AML-193 (cell line): Measurements from ENCODE around the gene TCF3.
"Not testable (repeated sequence)": the region's sequence is repeated elsewhere in the genome, so short reads cannot be mapped to it uniquely, and the experiment has no call there.

Experiments used
- DNase-seq, 2 experiments: peaks; one replicate each; lab custom pipeline; 2025; lab: John Stamatoyannopoulos, UW

TCF3 gene

DNA sequence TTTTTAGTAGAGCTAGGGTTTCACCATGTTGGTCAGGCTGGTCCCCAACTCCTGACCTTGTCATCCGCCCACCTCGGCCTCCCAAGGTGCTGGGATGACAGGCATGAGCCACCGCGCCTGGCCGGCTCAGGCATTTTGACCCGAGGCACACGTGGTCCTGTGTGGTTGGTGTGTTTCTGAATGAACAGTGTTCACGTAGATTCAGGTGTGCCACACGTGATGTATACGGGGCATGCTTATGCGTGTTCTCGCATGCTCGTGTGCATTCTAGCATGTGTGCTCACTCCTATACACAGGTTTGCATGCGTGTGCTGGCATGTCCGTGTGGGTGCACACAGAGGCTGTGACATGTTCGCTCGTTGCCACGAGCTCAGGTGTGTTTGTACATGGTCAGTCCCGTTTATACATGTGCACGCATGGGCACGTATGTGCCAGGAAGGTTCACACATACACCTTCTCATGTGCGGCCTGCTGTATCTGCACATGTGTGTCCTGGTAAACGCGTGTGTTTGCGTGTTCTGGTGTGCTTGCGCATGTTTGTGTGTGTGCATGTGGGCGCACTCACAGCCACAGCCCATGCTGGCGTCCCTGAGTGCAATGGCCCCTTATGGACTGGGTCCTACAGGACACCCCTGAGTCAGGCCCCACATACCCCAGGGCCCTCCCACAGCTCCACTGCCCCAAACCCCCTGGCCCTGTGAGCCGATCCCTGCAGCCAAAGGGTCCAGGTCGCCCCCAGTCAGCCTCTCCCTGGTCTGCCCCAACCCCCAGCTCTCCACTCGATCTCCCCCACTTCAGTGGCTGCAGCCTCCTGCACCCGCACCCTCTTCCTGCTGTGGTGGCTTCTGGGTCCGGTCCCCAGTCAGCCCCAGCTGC, 20.6 kb upstream of the TCF3 start:
- no peak for DNase-seq

DNA sequence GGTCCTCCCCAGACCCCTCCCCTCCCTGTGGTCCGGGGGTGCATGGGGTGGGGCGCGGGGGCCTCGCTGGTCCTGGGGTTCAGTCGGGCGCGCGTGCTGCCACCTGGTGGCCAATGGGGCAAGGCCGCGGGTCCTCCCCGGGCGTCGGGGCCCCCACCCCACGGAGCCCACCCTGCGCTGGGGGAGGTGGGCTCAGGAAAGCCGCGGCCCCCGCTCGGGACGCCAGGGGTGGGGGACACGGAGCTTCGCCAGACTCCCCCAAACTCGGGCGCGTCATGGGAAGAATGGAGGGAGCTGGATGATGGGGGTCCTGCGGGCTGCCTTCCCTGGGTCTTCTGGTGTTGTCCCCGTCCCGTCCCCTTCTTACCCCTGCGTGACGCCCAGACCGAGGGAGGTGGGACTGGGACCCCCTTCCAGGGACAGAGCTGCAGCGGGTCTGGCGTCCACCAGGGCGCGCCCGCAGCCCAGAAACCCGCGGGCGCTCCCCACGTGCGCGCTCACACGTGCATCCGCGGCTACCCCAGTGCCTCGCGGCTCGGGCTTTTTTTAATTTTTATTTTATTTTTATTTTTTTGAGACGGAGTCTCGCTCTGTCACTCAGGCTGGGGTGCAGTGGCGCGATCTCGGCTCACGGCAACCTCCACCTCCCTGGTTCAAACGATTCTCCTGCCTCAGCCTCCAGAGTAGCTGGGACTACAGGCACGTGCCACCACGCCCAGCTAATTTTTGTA, 19.8 kb upstream of the TCF3 start:
- DNase-seq: peak; percentile 18 to 28

DNA sequence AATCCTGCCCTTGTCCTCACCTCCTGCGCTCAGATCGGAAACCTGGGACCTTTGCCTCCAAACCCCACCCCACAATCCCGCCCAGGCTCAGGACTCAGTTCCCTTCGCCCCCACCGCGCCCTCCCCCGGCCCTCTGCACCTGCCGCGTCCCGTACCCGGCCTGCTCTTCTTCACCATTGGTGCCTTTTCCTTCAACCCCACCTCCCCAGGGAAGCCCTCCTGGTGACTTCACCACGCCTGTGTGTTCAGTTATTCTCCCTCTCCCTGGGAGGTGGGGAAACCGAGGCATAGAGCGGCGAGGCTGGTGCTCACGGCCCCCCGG, 19.3 kb upstream of the TCF3 start:
- DNase-seq: no peak

DNA sequence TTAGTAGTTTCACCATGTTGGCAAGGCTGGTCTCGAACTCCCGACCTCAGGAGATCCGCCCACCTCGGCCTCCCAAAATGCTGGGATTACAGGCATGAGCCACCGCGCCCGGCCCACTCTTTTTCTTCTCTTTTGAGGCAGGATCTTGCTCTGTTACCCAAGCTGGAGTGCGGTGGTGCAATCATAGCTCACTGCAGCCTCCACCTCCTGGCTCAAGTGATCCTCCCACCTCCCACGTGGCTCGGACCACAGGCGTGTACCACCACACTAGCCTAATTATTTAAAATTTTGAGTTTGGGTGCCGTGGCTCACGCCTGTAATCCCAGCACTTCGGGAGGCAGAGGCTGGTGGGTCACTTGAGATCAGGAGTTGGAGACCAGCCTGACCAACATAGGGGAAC, 18.3 kb upstream of the TCF3 start:
- not testable (repeated sequence) for DNase-seq

DNA sequence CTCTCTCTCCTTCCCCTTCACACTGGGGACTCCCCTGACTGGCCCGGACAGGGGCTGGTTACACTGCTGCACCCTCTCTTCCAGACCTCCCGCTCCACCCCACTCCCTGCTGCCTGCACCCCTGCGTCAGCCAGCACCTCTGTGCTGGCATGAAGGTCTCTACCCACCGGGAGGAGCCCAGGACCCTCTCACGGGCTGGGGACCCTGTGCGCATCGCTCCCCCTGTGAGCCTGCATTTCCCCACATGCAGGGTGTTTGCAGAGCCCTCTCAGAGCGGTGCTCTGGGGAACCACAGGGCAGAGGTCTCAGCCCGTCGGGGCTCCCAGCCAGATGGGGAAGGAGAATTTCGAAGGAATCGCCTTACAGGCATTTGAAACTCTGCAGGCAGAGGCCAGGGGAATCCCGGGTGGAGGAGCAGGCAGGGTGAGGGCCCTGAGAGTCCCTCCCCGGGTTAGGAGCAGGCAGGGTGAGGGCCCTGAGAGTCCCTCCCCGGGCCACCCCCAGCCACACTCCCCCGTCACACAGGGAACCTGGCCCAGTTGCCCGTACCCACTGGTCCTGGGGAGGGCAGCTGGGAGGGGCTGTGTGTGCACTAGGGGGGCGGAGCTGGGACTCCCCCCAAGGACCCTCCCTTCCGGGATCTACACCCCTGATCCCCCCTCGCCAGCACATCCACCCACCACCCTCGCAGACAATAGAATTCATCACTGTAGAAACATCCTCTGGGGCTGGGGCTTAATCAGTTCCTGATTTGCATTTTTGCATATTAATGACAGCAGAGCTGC, 16.3 kb upstream of the TCF3 start:
- no peak for DNase-seq

DNA sequence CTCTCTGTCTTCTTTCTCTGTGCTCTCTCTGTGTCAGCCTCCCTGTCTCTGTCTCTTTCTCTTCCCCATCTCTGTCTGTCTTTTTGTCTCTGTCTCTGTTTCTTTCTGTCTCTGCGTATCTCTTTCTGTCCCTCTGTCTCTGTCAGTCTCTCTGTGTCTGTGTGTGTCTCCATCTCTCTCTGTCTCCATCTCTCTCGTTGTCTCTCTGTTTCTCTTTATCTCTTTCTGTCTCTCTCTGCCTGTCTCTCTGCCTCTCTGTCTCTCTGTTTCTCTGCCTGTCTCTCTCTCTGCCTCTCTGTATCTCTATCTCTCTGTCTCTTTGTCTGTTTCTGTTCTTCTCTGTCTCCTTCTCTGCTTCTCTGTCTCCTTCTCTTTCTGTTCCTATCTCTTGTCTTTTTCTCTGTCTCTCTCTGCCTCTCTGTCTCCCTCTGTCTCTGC, 15.7 kb upstream of the TCF3 start:
- DNase-seq: no peak

DNA sequence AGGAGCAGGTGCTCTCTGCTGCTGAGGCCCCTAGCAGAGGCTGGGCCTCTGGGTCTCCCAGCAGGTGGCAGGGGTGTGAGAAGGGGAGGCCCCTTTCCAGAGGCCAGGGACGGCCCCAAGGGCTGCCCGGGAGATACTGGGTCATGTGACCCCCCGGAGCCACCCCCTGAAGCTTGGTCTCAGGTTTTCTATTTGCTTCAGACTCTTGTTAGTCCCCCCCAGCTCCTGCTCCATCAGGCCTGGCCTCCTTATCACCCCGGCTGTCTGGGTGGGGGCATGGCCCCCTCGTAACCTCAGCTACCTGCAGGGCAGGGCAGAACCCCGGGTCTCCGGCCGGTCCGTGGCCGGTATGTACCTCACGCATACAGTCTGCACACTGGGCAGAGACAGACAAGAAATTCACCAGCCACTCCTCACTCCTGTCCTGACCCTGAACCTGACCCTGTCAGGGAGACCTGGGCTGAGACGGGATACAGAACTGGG, 13.2 kb upstream of the TCF3 start:
- DNase-seq: no peak

DNA sequence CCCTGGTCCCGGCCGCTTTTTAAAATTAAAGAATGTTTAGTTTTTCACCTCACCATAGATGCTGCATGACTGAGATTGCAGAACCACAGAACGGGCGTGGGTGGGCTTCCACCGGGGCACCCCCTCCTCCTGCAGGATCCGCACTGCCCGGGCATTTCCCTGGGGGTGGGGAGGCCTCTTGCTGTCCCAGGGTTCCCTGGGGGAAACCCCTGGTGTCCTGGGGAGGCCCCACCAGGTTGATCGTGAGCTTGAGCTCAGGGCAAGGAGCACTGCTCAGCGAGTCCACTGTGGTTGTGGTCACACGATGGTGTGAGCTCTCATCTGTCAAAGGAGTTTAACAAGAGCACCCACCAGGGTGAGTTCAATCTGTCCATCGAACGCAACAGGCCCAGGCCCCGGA, 11.4 kb upstream of the TCF3 start:
- DNase-seq: no peak

DNA sequence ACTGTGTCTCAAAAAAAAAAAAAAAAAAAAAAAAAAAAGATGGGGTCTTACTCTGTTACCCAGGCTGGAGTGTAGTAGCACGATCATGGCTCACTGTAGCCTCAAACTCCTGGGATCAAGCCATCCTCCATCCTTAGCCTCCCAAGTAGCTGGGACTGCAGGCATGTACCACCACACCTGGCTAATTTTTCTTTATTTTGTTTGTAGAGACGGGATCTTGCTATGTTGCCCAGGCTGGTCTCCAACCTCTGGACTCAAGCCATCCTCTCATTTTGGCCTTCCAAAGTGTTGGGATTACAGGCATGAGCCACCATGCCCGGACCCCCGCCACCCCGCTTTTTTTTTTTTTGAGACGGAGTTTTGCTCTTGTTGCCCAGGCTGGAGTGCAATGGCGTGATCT, 10.8 kb upstream of the TCF3 start:
- DNase-seq: not testable (repeated sequence)

DNA sequence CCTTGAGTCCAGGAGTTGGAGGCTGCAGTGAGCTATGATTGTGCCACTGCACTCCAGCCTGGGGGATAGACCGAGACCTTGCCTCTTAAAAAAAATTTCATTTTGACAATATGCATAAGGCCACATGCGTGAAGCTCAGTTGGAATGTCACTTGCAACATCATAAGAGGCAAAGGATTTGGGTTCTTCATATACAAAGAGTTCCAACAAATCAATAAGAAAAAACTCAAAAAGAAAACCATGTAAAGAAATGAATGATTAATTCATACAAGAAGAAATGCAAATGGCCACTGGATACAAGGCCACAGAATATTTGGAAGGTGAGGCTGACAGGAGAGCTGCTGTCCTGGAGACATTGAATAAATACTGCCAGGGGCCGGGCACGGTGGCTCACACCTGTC, 9.6 kb upstream of the TCF3 start:
- no peak for DNase-seq

DNA sequence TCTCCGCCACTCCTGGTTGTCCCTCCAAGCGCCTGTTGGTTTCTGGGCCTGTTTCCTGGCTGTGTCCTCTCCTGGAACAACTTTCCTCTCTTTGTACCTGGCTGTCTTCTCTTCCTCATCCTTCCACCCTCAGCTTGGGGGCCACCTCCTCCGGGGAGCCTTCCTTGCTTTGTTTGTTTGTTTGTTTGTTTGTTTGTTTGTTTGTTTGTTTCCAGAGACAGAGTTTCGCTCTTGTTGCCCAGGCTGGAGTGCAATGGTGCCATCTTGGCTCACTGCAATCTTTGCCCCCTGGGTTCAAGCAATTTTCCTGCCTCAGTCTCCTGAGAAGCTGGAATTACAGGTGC, 6.6 kb upstream of the TCF3 start:
- DNase-seq: no peak

DNA sequence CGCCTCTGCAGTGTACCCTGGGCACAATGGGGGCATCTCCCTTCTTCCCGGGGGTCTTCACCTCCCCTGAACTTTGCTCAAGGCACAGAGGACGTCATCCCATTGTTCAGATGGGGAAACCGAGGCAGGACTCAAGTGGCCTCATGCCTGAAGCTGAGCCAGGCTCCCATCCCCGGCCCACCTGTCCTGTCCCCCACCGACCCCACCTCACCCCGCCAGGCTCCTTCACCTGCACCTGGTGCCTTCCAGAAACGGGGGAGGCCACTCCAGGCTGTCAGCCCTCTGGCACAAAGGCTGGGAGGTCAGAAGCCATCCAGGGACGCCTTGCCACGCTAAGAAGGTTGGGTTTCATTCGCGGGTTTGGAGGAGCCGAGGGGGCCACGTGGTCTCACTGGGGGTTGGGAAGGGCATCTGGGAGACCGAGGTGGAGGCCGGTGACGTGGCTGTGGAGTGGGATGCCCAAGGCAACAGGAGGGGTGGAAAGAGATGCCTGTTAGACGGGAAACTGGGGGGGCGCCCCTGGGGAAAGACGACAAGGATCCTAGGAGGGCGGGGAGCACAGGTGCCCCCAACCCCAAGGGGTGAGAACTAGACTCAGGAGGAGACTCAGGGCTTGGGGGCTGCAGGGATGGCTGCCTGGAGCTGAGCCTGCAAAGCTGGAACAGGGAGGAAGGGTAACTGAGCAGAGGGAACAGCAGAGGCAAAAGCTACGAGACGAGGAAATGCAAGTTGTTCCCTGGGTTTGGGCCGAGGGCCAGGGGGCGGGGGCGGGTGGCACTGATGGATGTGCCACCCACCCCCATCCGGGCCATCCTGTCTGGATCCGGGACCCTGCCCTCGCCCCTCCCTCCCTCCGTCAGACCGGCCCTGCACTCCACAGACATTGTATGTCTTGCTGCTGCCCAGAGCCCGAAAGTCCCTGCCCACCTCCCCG, 6.0 kb upstream of the TCF3 start:
- no peak for DNase-seq

DNA sequence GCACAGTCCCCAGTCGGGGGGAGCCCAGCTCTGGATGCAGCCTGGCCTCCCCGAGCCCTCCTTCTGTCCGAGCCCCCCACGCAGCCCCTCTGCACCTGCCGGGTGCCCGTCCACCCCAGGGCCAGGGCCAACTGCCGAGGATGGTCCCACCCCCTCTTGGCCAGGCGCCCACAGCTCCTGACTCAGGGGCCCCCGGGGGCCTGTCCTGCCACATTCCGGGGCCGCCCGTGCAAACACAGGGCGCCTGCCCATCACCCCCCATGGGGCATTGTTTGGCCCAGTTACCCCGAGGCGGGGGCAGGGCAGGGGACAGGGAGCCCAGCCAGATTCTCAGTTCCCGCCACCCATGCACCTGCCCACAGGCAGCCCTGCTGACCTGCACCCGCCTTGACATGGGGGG, 5.3 kb upstream of the TCF3 start:
- DNase-seq: no peak

DNA sequence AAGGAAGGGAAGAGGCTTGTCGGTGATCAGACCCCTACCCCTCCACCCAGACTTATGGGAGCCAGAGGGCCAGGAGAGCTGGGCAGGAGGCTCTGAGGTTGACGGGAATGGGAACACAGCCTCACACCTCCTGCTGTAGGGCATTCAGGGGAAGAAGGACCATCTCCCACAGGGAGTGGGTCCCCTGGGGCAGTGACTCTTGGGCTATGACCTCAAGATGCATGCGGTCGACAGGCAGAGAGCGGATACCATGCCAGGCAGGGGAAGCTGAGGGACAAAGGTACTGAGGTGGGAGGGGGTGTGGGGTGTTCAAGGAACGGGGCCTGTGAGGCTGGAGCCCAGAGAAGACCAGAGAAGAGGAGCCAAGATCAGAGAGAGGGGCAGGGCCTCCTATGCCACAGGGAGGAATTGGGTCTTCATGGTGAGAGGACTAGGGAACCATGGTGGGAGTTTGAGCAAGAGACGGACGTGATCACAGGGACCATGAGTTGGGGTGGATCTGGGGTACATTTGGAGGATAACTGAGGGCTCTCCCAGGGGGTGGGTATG, 4.6 kb upstream of the TCF3 start:
- DNase-seq: no peak

DNA sequence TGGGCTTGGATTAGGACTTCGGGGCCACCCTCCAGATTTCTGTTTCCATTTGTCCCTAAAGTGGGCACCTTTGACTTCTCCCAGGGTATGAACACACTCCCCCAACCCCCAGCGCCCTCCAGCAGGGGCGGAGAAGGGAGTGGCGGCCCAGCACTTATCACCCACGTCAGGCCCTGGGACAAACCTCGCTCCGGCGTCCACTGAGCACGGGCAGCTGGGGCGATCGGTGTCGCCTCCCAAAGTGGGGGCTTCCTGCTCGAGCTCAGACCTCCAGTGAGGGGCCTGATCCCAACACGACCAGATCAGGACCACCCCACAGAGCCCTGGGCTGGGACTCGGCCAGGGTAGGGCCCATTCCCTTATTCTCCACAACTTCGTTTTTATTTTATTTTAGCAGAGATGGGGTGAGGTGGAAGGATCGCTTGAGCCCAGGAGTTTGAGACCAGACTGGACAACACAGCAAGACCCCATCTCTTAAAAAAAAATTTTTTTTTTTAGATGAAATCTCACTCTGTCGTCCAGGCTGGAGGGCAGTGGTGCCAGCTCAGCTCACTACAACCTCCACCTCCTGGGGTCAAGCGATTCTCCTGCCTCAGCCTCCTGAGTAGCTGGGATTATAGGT, 3.7 kb upstream of the TCF3 start:
- no peak for DNase-seq

DNA sequence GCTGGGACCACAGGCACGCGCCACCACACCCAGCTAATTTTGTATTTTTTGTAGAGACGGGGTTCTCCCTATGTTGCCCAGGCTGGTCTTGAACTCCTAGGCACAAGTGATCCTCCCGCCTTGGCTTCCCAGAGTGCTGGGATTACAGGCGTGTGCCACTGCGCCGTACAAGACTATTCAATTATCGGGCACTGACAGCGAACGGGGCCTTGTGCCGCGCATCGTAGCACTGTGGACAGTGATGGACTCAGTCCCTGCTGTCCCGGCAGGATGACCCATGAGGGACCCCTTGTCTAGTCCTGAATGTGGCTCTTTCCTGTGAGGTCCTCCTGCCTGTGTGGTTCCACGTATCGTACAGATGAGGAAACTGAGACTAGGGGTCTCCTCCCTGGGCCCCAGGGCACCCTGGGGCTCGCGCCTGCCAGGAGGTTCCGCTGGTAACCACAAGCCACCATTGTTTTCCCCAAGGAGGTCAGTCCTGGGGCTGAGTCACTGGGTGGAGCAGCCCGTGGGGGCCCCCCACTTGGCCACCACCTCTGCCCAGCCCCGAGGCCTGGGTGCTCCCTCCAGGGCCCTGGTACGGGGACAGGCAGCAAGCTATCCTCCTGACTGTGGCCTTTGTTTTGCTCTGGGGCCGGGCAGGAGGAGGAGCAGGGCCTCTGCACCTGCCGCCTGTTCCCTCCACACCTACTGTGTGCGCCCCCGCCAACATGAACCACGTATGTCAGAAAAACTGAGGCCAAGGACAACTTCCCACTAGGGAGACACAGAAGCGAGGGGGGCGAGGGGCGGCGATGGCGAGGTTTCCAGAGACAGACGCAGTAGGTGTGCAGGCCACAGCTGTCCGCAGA, 2.9 kb upstream of the TCF3 start:
- DNase-seq: no peak

DNA sequence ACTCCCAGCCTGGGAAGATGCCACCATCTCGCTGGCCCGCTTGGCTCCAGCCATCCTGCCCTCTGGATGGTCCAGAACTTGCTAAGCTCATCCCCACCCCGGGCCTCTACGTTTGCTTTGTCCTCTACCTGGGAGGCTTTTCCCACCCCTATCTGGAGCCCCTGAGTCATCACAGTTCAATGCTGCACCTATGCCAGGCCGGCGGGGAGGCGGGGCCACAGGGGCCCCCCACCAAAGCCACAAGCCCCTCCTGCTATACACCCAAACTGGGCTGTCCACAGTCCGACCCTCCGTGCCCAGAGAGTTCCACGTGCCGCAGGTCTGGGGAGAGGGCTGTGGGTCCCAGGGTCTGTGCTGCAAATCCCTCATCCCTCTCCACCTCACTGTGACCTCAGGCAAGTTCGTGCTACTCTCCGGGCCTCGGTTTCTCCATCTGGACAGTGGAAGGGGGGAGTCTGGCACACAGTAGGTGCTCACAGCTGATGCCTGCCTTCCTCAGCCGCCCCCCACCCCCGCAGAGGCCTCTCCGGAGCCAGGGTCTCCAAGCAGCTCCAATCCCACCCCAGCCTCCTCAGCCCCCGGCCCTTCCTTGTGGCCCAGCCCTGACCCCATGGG, 1.9 kb upstream of the TCF3 start:
- DNase-seq: no peak

DNA sequence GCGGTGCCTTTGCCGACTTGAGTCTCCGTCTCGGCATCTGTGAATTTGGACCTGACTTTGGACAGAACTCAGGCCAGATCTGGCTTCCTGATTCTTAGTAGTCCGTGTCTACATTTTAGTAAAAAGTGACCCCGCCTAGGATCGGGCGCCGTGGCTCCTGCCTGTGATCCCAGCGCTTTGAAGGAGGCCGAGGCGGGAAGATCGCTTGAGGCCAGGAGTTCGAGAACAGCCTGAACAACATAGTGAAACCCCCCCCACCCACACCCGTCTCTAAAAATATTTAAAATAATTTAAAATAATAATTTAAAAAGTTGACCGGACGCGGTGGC, 849 bp upstream of the TCF3 start:
- DNase-seq: peak; percentile 65 to 71

DNA sequence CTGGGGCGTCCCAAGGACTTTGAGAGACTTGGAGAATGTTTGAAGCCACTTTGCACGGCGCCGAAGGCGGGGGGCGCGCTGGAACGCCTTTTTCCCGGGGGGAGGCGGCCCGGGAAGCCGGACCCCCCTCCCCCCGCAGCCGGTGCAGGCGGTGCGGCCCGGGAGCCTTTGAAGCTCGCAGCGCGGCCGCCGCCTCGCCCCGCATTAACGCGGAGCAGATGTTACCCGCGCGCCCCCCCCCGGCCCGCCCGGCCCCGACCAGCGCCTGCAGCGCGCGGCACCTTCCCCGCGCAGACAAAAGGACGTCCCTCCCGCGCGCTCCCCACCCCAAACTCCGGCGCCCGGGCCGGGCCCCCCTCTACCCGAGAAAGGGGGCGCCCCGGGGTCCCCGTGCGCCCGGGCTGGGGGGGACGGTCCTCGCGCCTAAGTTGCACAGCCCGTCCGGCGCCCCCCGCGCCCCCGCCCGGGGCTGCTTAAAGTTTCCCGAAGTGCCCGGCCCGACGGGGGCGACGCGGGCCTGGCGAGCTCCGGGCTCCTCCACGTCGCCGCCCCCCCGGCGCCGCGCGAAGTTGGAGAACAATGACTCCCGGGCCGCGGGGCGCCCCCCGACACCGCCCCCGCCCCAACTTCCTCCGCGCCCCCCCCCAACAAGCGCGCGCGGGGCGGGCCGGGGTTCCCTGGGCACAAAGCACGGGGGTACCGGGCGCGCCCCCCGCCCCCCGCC, 685 bp downstream of the TCF3 start:
- DNase-seq: peak; percentile 7 to 23
